Measurements from ENCODE around the gene FNBP1. TPM values are rescaled to one million over a fixed set of nuclear protein-coding genes. Genes with fewer than 3 reads are reported as not detected.

FNBP1 gene
- total and polyA plus RNA-seq, 2 experiments from 2014 or later, result 26.6 to 28.8 TPM

- Histone ChIP-seq H2AFZ (no peak overlapping the region), H3K4me1 (ENCODE audit: insufficient read depth) (peaks cover 8% of the 10 kb centered on the region), H3K27ac (ENCODE audit: low read depth) (no peak overlapping the region), H3K79me2 (replicated peaks; ENCODE audit: insufficient read depth) (no peaks in the 10 kb centered on the region), H3K9me2 (ENCODE audit: insufficient read depth) (no peaks in the 10 kb centered on the region), H3K4me2 (no peak overlapping the region), H3K27me3 (ENCODE audit: insufficient read depth) (no peaks in the 10 kb centered on the region), H4K20me1 (replicated peaks; ENCODE audit: insufficient read depth) (no peaks in the 10 kb centered on the region), H3K36me3 (ENCODE audit: insufficient read depth) (no peaks in the 10 kb centered on the region), H3K4me3 (no peak overlapping the region), H3F3A (replicated peaks; ENCODE audit: low read depth) (no peaks in the 10 kb centered on the region; the same call in 1 of the 2 replicates)
- DNase-seq (ENCODE audit: low spot score) (no peak), ATAC-seq (no peak)
- TF ChIP-seq ZNF114 (CRISPR knock-in tag; IDR thresholded peaks at IDR 0.05) (no peak), ETS1 (IDR thresholded peaks at IDR 0.05) (no peak), EZH2 (IDR thresholded peaks at IDR 0.05; ENCODE audit: low read depth, unreplicated experiment) (no peak), CTCF (conservative IDR thresholded peaks at IDR 0.05; ENCODE audit: low read depth in 2 of 2) (no peak), CREB1 (CRISPR knock-in tag; IDR thresholded peaks at IDR 0.05; ENCODE audit: low read depth) (no peak), NANOG (IDR thresholded peaks at IDR 0.05; ENCODE audit: borderline replicate concordance) (no peak), EZH2phosphoT487 (IDR thresholded peaks at IDR 0.05; ENCODE audit: unreplicated experiment) (no peak), REST (IDR thresholded peaks at IDR 0.05; ENCODE audit: unreplicated experiment) (no peak), ZNF462 (CRISPR knock-in tag; IDR thresholded peaks at IDR 0.05) (no peak), POLR2AphosphoS5 (IDR thresholded peaks at IDR 0.05; ENCODE audit: low read depth) (no peak), STAT1 (IDR thresholded peaks at IDR 0.05; ENCODE audit: unreplicated experiment) (no peak), JUNB (IDR thresholded peaks at IDR 0.05; ENCODE audit: unreplicated experiment) (no peak), ZNF331 (CRISPR knock-in tag; IDR thresholded peaks at IDR 0.05; ENCODE audit: low read depth) (no peak)
- H3K4me3 Mint-ChIP-seq, result no peak overlapping the region
- H3K27ac Mint-ChIP-seq, result no peak overlapping the region
- no peaks in the 10 kb centered on the region for H3K9me3 Mint-ChIP-seq
- H3K36me3 Mint-ChIP-seq (ENCODE audit: low read depth), result no peaks in the 10 kb centered on the region
- H3K4me1 Mint-ChIP-seq, result peaks cover 17% of the 10 kb centered on the region
- peaks cover 8% of the 10 kb centered on the region for H3K27me3 Mint-ChIP-seq (ENCODE audit: insufficient read depth, low read depth, poor library complexity)
Observed at GRCh38 chr9:129879103-129879699, 163.8 kb downstream of the FNBP1 start.
